GM23338 (cell line): ENCODE results near the gene KPNA4. TPM values are rescaled to one million over a fixed set of nuclear protein-coding genes. Genes with fewer than 3 reads are reported as not detected.

Experiments used
- ATAC-seq: fragments of 200-7000 bp; cut with Tn5 transposase; 3 replicates; pipeline ENCODE4 v1.9.1; 2020
- DNase-seq: peaks from one replicate; pipeline ENCODE4 v3.0.0-alpha.2; 2015; ENCODE audit warnings: low spot score
- H2AFZ ChIP-seq: fragments of 200-600 bp; sonication (generic); 2 replicates; pipeline ENCODE4 v1.8.0; 2016; ENCODE audit warnings: antibody characterized with exemption, mild to moderate bottlenecking, moderate library complexity
- H3F3A ChIP-seq: fragments of 200-600 bp; sonication (generic); replicated peaks from 2 replicates; pipeline ENCODE4 v1.8.0; 2017; ENCODE audit warnings: antibody characterized with exemption, mixed run types, low read depth
- H3K27ac ChIP-seq: fragments of 200-600 bp; sonication (generic); 2 replicates; pipeline ENCODE4 v1.6.1; 2016; ENCODE audit warnings: low read depth
- H3K27me3 ChIP-seq: fragments of 200-600 bp; sonication (generic); 2 replicates; pipeline ENCODE4 v1.8.0; 2016; ENCODE audit warnings: mild to moderate bottlenecking, mixed run types, moderate library complexity; ENCODE audit not compliant: insufficient read depth
- H3K36me3 ChIP-seq: fragments of 200-600 bp; sonication (generic); 2 replicates; pipeline ENCODE4 v1.8.0; 2016; ENCODE audit warnings: mild to moderate bottlenecking; ENCODE audit not compliant: insufficient read depth
- H3K4me1 ChIP-seq: fragments of 200-600 bp; sonication (generic); 2 replicates; pipeline ENCODE4 v1.8.0; 2016; ENCODE audit warnings: mild to moderate bottlenecking, moderate library complexity; ENCODE audit not compliant: insufficient read depth
- H3K4me2 ChIP-seq: fragments of 200-600 bp; sonication (generic); 2 replicates; pipeline ENCODE4 v1.7.1; 2017; ENCODE audit warnings: mixed run types
- H3K4me3 ChIP-seq: fragments of 200-600 bp; sonication (generic); 2 replicates; pipeline ENCODE4 v1.6.1; 2016; ENCODE audit warnings: mixed run types
- H3K79me2 ChIP-seq: fragments of 200-600 bp; sonication (generic); replicated peaks from 2 replicates; pipeline ENCODE4 v1.8.0; 2017; ENCODE audit warnings: mild to moderate bottlenecking; ENCODE audit not compliant: insufficient read depth
- H3K9me2 ChIP-seq: fragments of 200-600 bp; sonication (generic); 2 replicates; pipeline ENCODE4 v1.8.0; 2017; ENCODE audit not compliant: insufficient read depth
- H4K20me1 ChIP-seq: fragments of 200-600 bp; sonication (generic); replicated peaks from 2 replicates; pipeline ENCODE4 v1.8.0; 2017; ENCODE audit warnings: mild to moderate bottlenecking; ENCODE audit not compliant: insufficient read depth
- H3K27ac Mint-ChIP-seq: 2 replicates; pipeline ENCODE4 v1.8.0; 2020; ENCODE audit warnings: inconsistent platforms, mild to moderate bottlenecking, moderate library complexity, mixed read lengths
- H3K27me3 Mint-ChIP-seq: 3 replicates; pipeline ENCODE4 v1.8.0; 2022; ENCODE audit warnings: low read depth, mild to moderate bottlenecking, moderate library complexity, mixed read lengths, inconsistent platforms; ENCODE audit not compliant: insufficient read depth, poor library complexity
- H3K36me3 Mint-ChIP-seq: 3 replicates; pipeline ENCODE4 v1.8.0; 2021; ENCODE audit warnings: low read depth, mild to moderate bottlenecking, inconsistent platforms, moderate library complexity, mixed read lengths
- H3K4me1 Mint-ChIP-seq: 3 replicates; pipeline ENCODE4 v1.8.0; 2020; ENCODE audit warnings: mild to moderate bottlenecking, inconsistent platforms, mixed read lengths
- H3K4me3 Mint-ChIP-seq: 3 replicates; pipeline ENCODE4 v1.8.0; 2021; ENCODE audit warnings: moderate library complexity, mild to moderate bottlenecking, inconsistent platforms, mixed read lengths
- H3K9me3 Mint-ChIP-seq: 3 replicates; pipeline ENCODE4 v1.8.0; 2020; ENCODE audit warnings: moderate library complexity, mild to moderate bottlenecking, inconsistent platforms, mixed read lengths
- CREB1 ChIP-seq: fragments of 250-450 bp; sonication (Bioruptor Pico); IDR thresholded peaks from 2 replicates; pipeline ENCODE4 v1.5.0; 2020; ENCODE audit warnings: low read depth, mild to moderate bottlenecking, moderate library complexity
- JUNB ChIP-seq: IDR thresholded peaks from one replicate; pipeline ENCODE4 v1.6.1; 2016; ENCODE audit warnings: antibody characterized with exemption; ENCODE audit not compliant: unreplicated experiment
- NANOG ChIP-seq: IDR thresholded peaks from 2 replicates; pipeline ENCODE4 v1.6.1; 2016; ENCODE audit warnings: antibody characterized with exemption, borderline replicate concordance
- REST ChIP-seq: IDR thresholded peaks from one replicate; pipeline ENCODE4 v1.6.1; 2018; ENCODE audit warnings: antibody characterized with exemption; ENCODE audit not compliant: unreplicated experiment
- ZNF331 ChIP-seq: fragments of 250-450 bp; sonication (Bioruptor Pico); IDR thresholded peaks from 2 replicates; pipeline ENCODE4 v1.5.0; 2020; ENCODE audit warnings: low read depth, mild to moderate bottlenecking, moderate library complexity
- ZNF462 ChIP-seq: fragments of 250-450 bp; sonication (Bioruptor Pico); IDR thresholded peaks from 2 replicates; pipeline ENCODE4 v1.5.0; 2020; ENCODE audit warnings: mild to moderate bottlenecking, moderate library complexity
- polyA plus RNA-seq: library from polyadenylated mRNA; unstranded; fragments of >200 nt; fragmentation: Nextera tagmentation; extraction: Ambion mirVana; gene quantifications from 2 replicates; pipeline ENCODE4 v1.2.1, GENCODE V29; 2016
- total RNA-seq: library from RNA; depleted of rRNA; stranded (reverse); fragments of >200 nt; shearing (Covaris generic); gene quantifications from 2 replicates; pipeline ENCODE4 v1.2.3, GENCODE V29; 2014

The KPNA4 gene
- total and polyA plus RNA-seq, 2 experiments from 2014 or later: 17.8 to 36.2 TPM

GRCh38 chr3:160460033-160460432 lies 105.3 kb downstream of the KPNA4 start (continued):
- TF ChIP-seq ZNF462 (CRISPR knock-in tag) (no peak), REST (no peak), NANOG (no peak), ZNF331 (no peak), CREB1 (CRISPR knock-in tag) (no peak)

GRCh38 chr3:160459450-160459970 lies 105.9 kb downstream of the KPNA4 start:
- no peak overlapping the region for H3K4me3 ChIP-seq
- H2AFZ ChIP-seq: no peak overlapping the region
- H3F3A ChIP-seq: no peaks in the 10 kb centered on the region
- no peaks in the 10 kb centered on the region for H3K79me2 ChIP-seq
- DNase-seq: no peak
- Mint-ChIP-seq H3K27ac (no peak overlapping the region), H3K4me3 (no peak overlapping the region), H3K27me3 (no peaks in the 10 kb centered on the region), H3K9me3 (peaks cover 12% of the 10 kb centered on the region), H3K36me3 (no peaks in the 10 kb centered on the region; the same call in 2 of the 3 replicates), H3K4me1 (peaks cover 4% of the 10 kb centered on the region)
- no peaks in the 10 kb centered on the region for H3K36me3 ChIP-seq
- no peaks in the 10 kb centered on the region; the same call in 1 of the 2 replicates for H4K20me1 ChIP-seq
- no peaks in the 10 kb centered on the region for H3K9me2 ChIP-seq
- no peaks in the 10 kb centered on the region; the same call in 1 of the 2 replicates for H3K27me3 ChIP-seq
- no peak for ATAC-seq
- H3K4me2 ChIP-seq: no peak overlapping the region
- no peak for TF ChIP-seq JUNB
- H3K27ac ChIP-seq: no peak overlapping the region
- no peaks in the 10 kb centered on the region for H3K4me1 ChIP-seq
